Measurements from ENCODE around the gene STAT6. TPM values are rescaled to one million over a fixed set of nuclear protein-coding genes. Genes with fewer than 3 reads are reported as not detected.

STAT6 gene
- total RNA-seq, 1 donor from 2014 or later: 304 TPM

DNA sequence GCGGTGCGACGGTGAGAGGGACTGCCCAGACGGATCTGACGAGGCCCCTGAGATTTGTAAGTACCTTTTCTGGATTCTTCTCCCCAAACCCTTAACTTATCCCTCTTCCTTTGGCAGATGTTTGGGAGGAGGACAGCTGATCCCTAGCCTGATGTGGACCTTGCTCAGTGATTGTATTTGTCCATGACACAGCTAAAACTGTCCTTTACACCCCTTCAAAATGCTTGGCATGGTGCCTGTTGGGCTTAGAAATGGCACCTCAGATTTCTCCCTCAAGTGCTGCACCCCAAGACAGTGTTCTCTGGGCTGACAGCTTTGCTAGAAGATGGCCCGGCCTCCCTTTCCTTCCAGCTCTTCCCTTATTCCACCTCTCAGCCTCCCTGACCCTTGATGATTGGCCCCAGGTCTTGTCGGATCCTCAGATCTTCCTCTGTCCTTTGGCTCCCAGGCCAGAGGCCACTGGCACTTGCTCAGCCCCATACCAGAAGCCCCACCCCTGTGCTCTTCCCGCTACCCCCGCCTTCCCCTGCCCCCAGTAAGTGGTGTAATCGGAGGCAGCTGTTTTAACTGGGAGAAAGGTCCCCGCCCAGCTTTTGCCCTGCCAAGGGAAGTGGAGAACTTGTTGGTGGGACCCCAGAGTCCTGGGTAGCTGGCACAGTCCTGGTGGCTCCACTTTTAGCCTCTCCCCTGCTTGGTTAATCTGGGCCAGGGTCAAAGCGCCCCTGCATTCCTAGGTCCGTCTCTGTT, 27.5 kb upstream of the STAT6 start:
- no peaks in the 10 kb centered on the region for H3K36me3 Mint-ChIP-seq (ENCODE audit: low read depth)
- H3K4me1 Mint-ChIP-seq: no peaks in the 10 kb centered on the region
- no peak for DNase-seq
- H3K9me3 Mint-ChIP-seq: no peaks in the 10 kb centered on the region
- no peaks in the 10 kb centered on the region for H3K27me3 Mint-ChIP-seq
- intact Hi-C loops (cut with micrococcal nuclease): no loop called here
- H3K4me3 Mint-ChIP-seq: no peak overlapping the region
- no peak overlapping the region for H3K27ac Mint-ChIP-seq

DNA sequence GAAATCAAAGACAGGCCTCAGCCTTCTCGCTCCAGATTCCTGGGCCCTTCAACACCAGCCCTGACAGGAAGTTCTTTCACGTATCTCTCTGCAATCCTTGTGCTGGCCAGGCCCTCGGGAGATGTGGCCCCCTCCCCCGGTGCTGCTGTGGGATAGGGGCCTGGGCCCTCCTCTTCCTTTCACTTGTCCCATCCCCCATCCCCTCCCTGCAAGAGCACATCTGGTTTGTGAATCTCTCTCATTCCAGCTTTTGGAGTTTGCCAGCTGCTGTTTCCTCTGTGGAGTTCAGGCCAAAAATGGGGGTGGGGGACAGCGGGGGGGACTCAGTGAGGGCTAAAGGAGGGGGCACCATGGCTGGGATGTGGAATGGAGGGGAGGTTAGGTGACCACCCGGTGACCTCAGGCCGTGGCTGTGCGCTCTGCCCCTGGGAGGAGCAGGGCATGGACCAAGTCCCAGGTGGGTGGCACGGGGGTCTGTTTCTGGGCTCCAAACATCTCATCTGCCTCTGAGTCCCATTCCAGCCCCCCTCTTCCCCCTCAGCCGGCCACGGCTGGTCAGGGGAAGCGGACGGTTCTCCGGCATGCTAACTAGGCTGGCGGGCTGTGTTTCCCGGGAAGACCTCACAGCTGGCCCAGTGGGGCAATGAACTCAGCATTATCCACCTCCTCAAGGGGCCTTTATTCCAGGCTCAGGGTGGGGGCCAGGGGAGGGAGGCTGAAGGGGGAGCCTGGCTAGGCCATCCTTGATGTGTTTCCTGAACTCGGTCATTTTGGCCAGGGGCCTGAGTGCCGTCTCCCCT, 24.6 kb upstream of the STAT6 start:
- H3K36me3 Mint-ChIP-seq (ENCODE audit: low read depth): no peaks in the 10 kb centered on the region
- H3K27ac Mint-ChIP-seq: no peak overlapping the region
- peaks cover 18% of the 10 kb centered on the region for H3K27me3 Mint-ChIP-seq
- H3K9me3 Mint-ChIP-seq: no peaks in the 10 kb centered on the region
- H3K4me3 Mint-ChIP-seq: no peak overlapping the region
- no peak for DNase-seq
- intact Hi-C loops (cut with micrococcal nuclease): no loop called here
- no peaks in the 10 kb centered on the region for H3K4me1 Mint-ChIP-seq

DNA sequence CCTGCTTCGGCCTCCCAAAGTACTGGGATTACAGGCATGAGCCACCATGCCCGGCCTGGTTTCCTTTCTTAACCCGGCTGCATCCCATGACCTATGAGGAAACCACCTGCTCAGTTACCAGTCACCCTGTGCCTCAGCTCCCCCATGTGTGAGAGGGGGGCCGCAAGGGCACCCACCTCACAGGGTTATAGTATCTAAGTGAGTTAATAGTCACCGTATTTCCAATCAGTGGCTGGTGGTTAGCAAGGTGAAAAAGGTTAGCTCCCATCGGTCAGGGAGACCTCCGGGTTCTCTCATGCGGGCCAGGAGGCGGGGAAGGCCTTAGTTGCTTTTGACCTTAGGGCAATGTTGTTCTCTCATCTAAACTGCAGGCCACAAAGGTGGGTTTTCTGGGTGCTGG, 23.8 kb upstream of the STAT6 start:
- DNase-seq: no peak
- peaks cover 26% of the 10 kb centered on the region for H3K27me3 Mint-ChIP-seq
- no peaks in the 10 kb centered on the region for H3K36me3 Mint-ChIP-seq (ENCODE audit: low read depth)
- no peak overlapping the region for H3K27ac Mint-ChIP-seq
- intact Hi-C loops (cut with micrococcal nuclease): no loop called here
- H3K4me3 Mint-ChIP-seq: no peak overlapping the region
- H3K9me3 Mint-ChIP-seq: no peaks in the 10 kb centered on the region
- no peaks in the 10 kb centered on the region for H3K4me1 Mint-ChIP-seq

DNA sequence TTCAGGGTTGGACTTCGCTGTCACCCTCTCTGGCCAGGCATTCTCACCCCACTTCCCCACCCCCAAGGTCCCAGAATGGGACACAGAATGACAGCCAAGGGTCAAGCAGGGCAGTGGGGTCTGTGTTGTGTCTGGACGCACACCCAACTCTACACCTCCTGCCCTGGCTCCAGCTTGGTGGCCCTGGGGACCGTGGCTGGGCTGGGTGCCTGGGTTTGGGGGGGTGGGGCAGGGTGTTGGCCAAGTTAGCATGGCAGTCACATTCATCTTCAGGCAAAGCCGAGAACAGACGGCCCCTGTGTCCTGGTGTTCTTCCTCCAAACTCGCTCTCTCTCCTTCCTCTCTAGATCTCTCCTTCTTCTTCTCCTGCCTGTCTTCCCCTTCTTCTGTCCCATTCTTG, 22.8 kb upstream of the STAT6 start:
- DNase-seq: no peak
- no peak overlapping the region for H3K27ac Mint-ChIP-seq

DNA sequence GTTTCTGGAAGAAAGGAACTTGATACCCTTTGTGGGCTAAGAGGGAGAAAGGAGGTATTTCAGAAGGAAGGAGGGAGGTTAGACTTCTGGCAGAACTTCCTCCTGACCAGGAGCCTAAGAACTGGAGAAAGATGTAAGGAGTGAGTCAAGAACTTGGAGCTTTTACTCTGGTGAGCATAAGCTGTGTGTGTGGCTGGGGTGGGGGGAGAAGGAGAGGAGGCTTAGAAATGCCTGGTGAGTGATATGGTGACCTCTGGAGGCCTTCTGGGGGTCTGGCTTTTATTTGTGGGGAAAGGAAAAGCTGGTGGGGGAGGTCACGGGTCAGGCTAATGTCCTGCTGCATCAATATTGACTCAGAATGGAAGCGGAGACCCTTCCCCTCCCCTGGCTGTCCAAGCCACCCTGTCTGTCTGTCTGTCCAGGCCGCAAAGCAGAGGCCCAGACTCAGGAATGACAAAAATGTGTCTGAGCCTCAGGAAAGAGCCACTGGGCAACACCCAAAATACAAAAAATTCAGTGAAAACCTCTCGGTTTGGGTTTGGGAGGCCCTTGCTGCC, 21.9 kb upstream of the STAT6 start:
- no peak overlapping the region for H3K27ac Mint-ChIP-seq
- DNase-seq: no peak
- no peak overlapping the region for H3K4me3 Mint-ChIP-seq
- H3K27me3 Mint-ChIP-seq: peaks cover 31% of the 10 kb centered on the region
- H3K36me3 Mint-ChIP-seq (ENCODE audit: low read depth): no peaks in the 10 kb centered on the region
- H3K4me1 Mint-ChIP-seq: peaks cover 3% of the 10 kb centered on the region
- H3K9me3 Mint-ChIP-seq: no peaks in the 10 kb centered on the region
- intact Hi-C loops (cut with micrococcal nuclease): no loop called here

More for the DNA sequence above, 22.8 kb upstream of the STAT6 start:
- intact Hi-C loops (cut with micrococcal nuclease): no loop called here
- Mint-ChIP-seq H3K4me1 (peaks cover 3% of the 10 kb centered on the region), H3K9me3 (no peaks in the 10 kb centered on the region), H3K36me3 (ENCODE audit: low read depth) (no peaks in the 10 kb centered on the region), H3K4me3 (no peak overlapping the region), H3K27me3 (peaks cover 31% of the 10 kb centered on the region)

DNA sequence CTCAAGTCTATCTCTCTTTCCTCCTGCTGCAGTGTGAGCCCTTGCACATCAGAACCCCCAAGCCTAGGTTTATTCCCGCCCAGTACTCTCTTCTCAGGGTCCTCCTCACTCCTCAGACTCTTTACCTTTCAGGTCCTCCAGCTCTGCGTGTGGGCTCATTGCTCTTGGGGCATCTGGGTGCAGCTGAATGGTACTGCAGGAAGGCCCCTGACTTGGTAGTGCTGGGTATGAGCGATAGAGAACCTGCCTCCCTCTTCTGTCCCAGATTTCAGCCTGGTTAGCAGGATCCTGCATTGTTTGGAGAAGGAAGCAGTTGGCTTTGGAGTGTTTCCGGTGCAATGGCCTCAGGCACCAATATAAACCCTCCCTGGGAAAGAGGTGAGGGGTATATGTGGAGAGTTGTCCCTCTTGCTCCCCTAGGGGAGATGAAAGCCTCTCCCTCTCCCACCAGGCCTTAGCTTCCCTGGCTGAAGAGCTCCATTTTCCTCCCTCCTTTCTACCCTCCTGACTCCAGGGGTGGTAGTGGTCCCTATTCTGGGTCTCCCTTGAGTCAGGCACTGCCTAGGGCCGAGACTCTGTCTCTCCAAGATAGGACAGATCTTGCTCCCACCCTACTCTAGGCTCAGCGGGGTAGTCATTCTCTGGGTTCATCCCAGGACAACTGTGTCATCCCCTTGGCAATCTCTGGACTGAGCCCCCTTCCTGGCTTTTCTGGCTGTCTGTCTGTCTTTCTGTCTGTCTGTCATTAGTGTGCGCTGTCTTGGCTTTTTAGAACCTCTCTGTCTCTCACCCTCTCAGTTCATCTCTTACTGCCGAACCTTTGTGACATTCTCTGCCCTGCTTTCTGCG, 21.0 kb upstream of the STAT6 start:
- no peaks in the 10 kb centered on the region for H3K9me3 Mint-ChIP-seq
- H3K36me3 Mint-ChIP-seq (ENCODE audit: low read depth): no peaks in the 10 kb centered on the region
- H3K4me3 Mint-ChIP-seq: no peak overlapping the region
- DNase-seq: no peak
- peaks cover 31% of the 10 kb centered on the region for H3K27me3 Mint-ChIP-seq
- H3K27ac Mint-ChIP-seq: no peak overlapping the region
- intact Hi-C loops (cut with micrococcal nuclease): no loop called here
- H3K4me1 Mint-ChIP-seq: peaks cover 6% of the 10 kb centered on the region

DNA sequence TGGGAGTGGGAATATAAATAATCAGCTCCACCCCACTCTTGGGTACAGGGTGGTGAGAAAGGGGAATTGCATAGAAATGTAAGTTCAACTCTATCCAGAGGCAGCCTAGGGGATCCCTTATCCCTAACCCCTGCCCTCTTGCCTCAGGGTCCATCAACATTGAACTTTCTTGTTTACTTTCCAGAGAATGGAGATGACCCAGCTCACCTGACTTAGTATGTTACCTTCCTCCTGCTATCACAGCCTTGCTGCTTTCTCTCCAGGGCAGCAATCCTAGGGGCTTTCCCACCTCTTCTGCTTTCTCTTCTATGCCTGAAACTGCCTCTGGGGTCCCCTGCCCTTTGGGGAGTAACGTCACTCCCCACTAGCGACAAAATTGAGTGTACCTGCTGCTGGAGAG, 19.8 kb upstream of the STAT6 start:
- Mint-ChIP-seq H3K4me1 (peaks cover 8% of the 10 kb centered on the region), H3K36me3 (ENCODE audit: low read depth) (no peaks in the 10 kb centered on the region), H3K27me3 (peaks cover 43% of the 10 kb centered on the region), H3K27ac (no peak overlapping the region), H3K9me3 (no peaks in the 10 kb centered on the region), H3K4me3 (no peak overlapping the region)
- intact Hi-C loops (cut with micrococcal nuclease): no loop called here
- DNase-seq: no peak

DNA sequence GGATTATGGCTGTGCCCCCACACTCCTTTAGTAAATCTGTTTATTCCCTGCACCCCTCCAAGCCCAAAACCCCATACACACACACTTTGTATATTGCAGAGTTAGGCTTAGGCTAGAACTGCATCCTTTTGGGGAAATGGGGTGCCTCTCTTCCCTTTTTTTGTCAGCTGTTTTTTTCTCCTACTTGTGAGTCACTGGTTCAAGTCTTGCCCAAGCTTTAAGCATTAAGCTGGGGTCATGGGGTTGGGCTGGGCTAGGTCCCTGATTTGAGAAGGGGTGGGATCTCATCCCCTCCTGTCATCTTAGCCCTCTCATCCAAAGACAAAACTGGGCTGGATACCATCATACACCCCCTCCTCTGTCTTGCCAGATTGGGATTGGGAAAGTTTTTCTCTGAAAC, 18.7 kb upstream of the STAT6 start:
- intact Hi-C loops (cut with micrococcal nuclease): no loop called here
- Mint-ChIP-seq H3K4me1 (peaks cover 8% of the 10 kb centered on the region), H3K27ac (peak overlapping the region; percentile 53)

DNA sequence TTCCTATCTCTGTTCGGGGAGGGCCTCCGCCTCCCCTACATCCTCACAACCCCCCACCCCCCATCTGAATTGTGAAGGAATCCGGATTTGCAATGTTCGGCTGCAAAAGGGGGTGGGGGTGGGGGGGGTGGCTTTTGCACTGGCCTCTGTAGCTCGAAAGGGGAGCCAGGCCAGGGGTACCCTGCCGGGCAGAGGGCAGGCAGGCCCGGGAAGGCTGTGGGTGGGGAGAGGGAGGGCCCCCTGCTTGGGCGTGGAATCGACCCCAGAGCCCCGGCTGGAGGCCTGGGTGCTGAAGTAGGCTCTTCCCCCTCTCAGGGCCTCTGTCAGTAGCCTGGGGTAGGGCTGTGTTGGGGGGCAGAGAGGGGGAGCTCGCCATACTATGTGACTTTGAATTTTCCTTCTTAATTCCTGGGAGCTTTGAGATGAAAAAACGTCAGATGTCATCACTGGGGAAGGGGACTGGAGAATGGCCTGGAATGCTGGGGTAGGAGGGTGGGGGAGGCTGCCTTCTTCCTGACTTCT, 18.2 kb upstream of the STAT6 start:
- no peaks in the 10 kb centered on the region for H3K36me3 Mint-ChIP-seq (ENCODE audit: low read depth)
- H3K27me3 Mint-ChIP-seq: peaks cover 53% of the 10 kb centered on the region
- H3K4me3 Mint-ChIP-seq: peak overlapping the region; percentile 68
- no peaks in the 10 kb centered on the region for H3K9me3 Mint-ChIP-seq
- H3K27ac Mint-ChIP-seq: peak overlapping the region; percentile 53
- H3K4me1 Mint-ChIP-seq: peaks cover 8% of the 10 kb centered on the region
- intact Hi-C loops (cut with micrococcal nuclease): no loop called here
- no peak for DNase-seq

More for the DNA sequence above, 18.7 kb upstream of the STAT6 start:
- no peak for DNase-seq
- Mint-ChIP-seq H3K27me3 (peaks cover 48% of the 10 kb centered on the region), H3K9me3 (no peaks in the 10 kb centered on the region), H3K4me3 (peak overlapping the region; percentile 68), H3K36me3 (ENCODE audit: low read depth) (no peaks in the 10 kb centered on the region)

DNA sequence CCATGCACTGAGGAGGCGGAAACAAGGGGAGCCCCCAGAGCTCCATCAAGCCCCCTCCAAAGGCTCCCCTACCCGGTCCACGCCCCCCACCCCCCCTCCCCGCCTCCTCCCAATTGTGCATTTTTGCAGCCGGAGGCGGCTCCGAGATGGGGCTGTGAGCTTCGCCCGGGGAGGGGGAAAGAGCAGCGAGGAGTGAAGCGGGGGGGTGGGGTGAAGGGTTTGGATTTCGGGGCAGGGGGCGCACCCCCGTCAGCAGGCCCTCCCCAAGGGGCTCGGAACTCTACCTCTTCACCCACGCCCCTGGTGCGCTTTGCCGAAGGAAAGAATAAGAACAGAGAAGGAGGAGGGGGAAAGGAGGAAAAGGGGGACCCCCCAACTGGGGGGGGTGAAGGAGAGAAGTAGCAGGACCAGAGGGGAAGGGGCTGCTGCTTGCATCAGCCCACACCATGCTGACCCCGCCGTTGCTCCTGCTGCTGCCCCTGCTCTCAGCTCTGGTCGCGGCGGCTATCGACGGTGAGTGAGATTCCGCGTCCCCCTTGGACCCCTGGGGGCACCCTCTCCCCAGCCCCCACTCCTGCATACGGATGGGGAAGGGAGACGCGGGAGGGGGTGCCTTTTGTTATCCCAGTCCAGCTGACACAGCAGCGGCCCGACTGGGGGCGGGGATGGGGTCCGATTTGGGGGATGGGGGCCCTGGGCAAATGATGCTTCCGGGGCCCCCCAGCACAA, 17.5 kb upstream of the STAT6 start:
- no peak for DNase-seq
- Mint-ChIP-seq H3K36me3 (ENCODE audit: low read depth) (peaks cover 2% of the 10 kb centered on the region), H3K27me3 (peaks cover 57% of the 10 kb centered on the region), H3K9me3 (peaks cover 2% of the 10 kb centered on the region), H3K4me3 (peak overlapping the region; percentile 88), H3K27ac (no peak overlapping the region), H3K4me1 (peaks cover 8% of the 10 kb centered on the region)
- intact Hi-C loops (cut with micrococcal nuclease): no loop called here

DNA sequence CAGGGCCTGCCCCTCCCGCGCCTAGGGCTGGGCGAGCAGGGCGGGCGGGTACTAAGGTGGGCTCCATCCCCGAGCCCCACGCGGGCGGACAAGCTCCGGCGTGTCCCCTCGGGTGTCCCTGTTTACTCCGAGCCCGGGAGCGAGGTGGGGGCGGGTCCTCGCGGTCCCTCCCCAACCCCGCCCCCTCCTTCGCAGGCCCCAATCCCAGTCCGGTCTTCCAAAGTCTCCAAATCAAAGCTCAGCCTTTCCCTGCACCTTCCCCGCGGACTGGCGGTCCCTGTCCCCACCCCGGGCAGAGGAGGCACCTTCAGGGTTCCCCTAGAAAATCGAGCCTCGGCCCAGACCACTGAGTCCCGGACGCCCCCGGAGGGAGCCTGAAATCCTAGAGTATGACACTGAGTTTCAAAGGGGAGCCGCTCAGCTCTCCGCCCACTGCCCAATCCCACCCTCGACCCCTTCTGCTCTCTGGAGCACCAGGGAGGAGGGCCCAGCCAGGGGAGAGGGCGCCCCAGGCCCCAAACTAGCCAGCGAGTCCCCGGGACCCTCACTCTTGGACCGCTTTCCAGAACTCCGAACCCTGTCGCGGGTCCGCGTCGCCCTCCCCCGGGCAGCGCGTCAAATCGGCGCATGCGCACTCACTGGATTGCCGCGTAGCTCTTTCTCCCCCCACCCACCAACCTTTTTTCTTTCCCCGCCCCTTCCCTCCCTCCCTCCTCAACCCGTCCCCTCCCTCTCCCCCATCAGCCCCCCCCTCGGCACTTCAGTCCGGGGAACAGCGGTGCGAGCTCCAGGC, 16.8 kb upstream of the STAT6 start, which contains the start of gene LRP1:
Gene LRP1, plus strand, starts transcription at position 758 of the 793 bp plus-strand sequence. CDS start 482 bp downstream, outside the sequence.
- peaks cover 5% of the 10 kb centered on the region for H3K36me3 Mint-ChIP-seq (ENCODE audit: low read depth)
- peaks cover 7% of the 10 kb centered on the region for H3K9me3 Mint-ChIP-seq
- intact Hi-C loops (cut with micrococcal nuclease): loop anchor here (1.0 kb wide), 1 partner anchor 17 kb away; the partner anchor contains the start of gene STAT6
- peaks cover 59% of the 10 kb centered on the region for H3K27me3 Mint-ChIP-seq
- peak; percentile 92 for DNase-seq
- peak within 1 kb of the TSS; percentile 69 for H3K27ac Mint-ChIP-seq
- H3K4me3 Mint-ChIP-seq: peak within 1 kb of the TSS; percentile 88
- peaks cover 8% of the 10 kb centered on the region for H3K4me1 Mint-ChIP-seq

DNA sequence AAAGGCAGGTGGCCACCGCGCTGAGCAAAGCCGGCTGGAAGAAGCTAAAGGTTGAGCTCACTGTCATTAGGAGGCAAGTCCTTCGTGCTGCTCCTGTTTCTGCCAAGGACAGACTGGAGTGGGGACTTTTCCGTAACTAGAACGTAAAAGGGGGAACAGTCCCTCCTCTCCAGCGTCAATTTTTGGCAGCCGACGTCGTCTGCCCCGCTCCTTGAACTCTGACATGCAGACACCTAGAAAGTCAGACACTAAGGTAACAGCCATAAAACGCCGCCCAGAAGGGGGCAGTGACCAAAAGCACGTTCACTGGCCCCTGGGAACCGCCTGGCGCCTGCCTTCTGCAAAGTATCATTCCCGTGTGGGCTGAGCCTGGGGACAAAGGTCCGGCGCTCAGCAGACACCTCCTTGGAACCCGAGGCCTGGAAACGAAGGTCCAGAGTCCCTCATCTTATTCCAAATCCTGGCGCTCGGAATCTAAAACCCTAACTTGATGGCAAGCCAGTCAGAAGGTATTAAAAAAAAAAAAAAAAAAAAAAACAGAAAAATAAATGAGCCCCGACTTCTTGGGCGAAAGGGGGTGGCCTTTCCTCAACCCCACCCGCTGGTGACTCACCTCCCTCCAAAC, 16.1 kb upstream of the STAT6 start:
- H3K4me1 Mint-ChIP-seq: peaks cover 8% of the 10 kb centered on the region

More for the DNA sequence above, 16.1 kb upstream of the STAT6 start:
- Mint-ChIP-seq H3K9me3 (peaks cover 7% of the 10 kb centered on the region), H3K4me3 (peak overlapping the region; percentile 88), H3K27ac (peak overlapping the region; percentile 31), H3K36me3 (ENCODE audit: low read depth) (peaks cover 5% of the 10 kb centered on the region), H3K27me3 (peaks cover 54% of the 10 kb centered on the region)
- intact Hi-C loops (cut with micrococcal nuclease): loop anchor here (1.0 kb wide), 1 partner anchor 16 kb away; the partner anchor contains the start of gene STAT6
- DNase-seq: peak; percentile 89

All from activated CD4-positive, alpha-beta T cell treated with anti-CD3 and anti-CD28 coated beads, Interleukin-2, amount 10 ng/mL, durations not matched to agents 24 days and 14 days (primary cell).